ENCODE results near the gene PCDHGB4. TPM values are rescaled to one million over a fixed set of nuclear protein-coding genes. Genes with fewer than 3 reads are reported as not detected.

Gene PCDHGB4
- 14.1 and 14.6 TPM in 2 replicates for total RNA-seq

DNA sequence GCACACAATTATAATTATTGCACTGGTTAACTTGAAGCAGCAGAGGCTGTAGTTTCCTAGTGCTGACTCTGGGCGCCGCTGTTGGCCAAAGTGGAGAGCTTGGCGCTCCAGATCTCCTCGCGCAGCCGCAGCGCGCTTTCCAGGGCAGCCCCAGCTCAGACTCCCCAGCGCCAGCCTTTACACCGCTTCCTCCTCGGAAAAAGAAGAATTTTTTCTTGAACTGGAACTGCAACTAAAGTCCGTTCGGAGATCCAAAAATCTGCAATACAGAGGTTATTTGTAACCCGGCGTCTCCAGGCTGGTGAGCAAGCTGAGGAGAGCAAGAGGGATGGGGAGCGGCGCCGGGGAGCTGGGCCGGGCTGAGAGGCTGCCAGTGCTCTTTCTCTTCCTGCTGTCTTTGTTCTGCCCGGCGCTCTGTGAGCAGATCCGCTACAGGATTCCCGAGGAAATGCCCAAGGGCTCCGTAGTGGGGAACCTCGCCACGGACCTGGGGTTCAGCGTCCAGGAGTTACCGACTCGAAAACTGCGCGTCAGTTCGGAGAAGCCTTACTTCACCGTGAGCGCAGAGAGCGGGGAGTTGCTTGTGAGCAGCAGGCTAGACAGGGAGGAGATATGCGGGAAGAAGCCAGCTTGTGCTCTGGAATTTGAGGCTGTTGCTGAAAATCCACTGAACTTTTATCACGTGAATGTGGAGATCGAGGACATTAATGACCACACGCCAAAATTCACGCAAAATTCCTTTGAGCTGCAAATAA, at the start of gene PCDHGB4:
Gene PCDHGB4, plus strand, starts transcription at position 142 of the 755 bp plus-strand sequence. Its CDS starts 187 bp downstream, at position 329.

GRCh38 chr5:141338538-141339306, 48.8 kb upstream of the PCDHGB4 start, which contains the start of gene PCDHGA2:
Gene PCDHGA2, plus strand, starts transcription at chr5:141338760.

GRCh38 chr5:141343242-141343952, 44.1 kb upstream of the PCDHGB4 start, which contains the start of gene PCDHGA3:
Gene PCDHGA3, plus strand, starts transcription at chr5:141343829. Its CDS starts 205 bp downstream, at chr5:141344034.

DNA sequence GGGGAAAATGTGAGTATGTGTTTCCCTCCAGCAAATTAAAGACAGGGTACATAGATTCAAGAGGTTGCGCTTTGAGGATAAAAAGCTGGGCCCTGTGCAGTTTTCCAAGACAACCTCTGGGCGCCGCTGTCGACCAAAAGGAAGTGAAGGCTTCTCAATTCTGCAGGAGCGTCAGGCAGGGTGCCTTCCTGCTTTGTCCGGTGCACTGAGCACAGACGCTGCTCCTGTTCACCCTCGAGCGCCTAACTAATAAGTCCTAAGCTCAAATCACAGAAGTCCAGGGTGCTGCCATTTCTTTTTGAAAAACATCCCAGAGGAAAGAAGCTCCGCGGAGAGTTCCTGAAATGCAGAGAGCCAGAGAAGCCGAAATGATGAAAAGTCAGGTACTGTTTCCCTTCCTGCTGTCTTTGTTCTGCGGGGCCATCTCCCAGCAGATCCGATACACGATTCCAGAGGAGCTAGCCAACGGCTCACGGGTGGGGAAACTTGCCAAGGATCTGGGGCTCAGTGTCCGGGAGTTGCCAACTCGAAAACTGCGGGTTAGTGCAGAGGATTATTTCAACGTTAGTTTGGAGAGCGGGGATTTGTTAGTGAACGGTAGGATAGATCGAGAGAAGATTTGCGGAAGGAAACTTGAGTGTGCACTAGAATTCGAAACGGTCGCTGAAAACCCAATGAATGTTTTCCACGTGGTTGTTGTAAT, 37.4 kb upstream of the PCDHGB4 start, which contains the start of gene PCDHGB1:
Gene PCDHGB1, plus strand, starts transcription at position 183 of the 703 bp plus-strand sequence. Its CDS starts 162 bp downstream, at position 345.

DNA sequence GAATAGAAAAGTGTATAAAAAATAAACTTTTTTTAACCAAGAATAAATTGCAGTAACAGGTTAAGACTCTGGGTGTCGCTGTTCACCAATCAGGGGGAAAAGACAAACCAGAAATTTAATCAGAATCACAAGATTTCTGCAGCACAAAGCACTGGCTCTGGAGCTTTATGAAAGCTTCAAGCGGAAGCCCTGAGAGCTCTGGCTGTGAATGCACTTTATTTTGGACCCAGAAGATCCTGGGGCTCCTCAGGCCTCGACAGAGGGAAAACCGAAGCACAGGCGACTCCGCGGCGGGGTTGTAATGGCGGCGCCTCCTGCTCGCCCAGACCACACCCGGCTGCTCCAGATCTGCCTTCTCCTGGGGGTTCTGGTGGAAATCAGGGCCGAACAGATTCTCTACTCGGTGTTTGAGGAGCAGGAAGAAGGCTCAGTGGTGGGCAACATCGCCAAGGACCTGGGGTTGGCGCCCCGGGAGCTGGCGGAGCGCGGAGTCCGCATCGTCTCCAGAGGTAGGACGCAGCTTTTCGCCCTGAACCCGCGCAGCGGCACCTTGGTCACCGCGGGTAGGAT, 32.5 kb upstream of the PCDHGB4 start, which contains the start of gene PCDHGA4:
Gene PCDHGA4, plus strand, starts transcription at position 122 of the 570 bp plus-strand sequence. Its CDS starts 87 bp downstream, at position 209.

DNA sequence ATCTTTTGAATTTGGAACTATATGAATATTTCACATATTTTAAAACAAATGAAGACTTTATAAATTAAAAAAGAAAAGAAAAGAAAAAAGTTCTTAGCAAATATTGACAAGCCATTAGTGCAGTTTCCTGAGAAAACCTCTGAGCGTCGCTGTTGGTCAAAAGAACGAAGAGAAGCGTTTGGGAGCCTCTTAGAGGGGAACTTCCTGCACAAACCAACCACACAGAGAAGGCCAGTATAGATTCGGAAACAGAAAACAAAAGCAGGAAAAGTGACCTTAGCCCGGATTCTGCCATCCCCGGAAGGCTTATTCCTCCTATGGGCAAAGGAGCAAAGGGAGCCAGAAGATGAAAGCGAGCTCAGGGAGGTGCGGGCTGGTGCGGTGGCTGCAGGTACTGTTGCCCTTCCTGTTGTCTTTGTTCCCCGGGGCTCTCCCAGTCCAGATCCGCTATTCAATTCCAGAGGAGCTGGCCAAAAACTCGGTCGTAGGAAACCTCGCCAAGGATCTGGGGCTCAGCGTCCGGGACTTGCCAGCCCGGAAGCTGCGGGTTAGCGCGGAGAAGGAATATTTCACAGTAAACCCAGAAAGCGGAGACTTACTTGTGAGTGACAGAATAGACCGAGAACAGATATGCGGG, 27.6 kb upstream of the PCDHGB4 start, which contains the start of gene PCDHGB2:
Gene PCDHGB2, plus strand, starts transcription at position 205 of the 637 bp plus-strand sequence. Its CDS starts 142 bp downstream, at position 347.

GRCh38 chr5:141363952-141364660, 23.4 kb upstream of the PCDHGB4 start, which contains the start of gene PCDHGA5:
Gene PCDHGA5, plus strand, starts transcription at chr5:141364162. Its CDS starts 169 bp downstream, at chr5:141364331.

DNA sequence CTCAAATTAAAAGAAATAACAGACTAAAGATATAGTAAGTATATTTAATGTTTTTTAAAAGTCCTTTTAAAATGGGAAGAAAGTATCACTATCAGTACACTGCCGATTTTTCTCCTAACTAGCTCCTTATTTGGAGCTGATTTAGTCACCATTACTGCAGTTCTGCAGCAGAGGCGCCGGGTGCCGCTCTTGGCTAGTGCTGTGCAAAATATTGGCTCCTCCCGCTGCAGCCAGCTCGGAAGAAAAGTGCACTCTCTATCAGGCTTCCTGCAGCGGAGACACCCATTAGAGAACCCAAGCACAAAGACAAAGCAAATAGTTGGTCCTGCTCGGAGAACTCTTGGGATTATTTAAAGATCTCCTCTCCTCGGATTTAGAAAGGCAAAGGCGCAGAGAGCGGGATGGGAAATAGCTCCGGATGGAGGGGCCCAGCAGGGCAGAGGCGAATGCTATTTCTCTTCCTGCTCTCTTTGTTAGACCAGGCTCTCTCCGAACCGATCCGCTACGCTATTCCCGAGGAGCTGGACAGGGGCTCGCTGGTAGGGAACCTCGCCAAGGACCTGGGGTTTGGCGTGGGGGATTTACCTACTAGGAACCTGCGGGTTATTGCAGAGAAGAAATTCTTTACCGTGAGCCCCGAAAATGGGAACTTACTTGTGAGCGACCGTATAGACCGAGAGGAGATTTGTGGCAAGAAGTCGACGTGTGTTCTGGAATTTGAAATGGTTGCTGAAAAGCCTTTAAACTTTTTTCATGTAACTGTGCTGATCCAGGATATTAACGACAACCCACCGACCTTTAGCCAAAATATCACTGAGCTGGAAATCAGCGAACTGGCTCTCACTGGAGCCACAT, 17.3 kb upstream of the PCDHGB4 start, which contains the start of gene PCDHGB3:
Gene PCDHGB3, plus strand, starts transcription at position 249 of the 855 bp plus-strand sequence. Its CDS starts 153 bp downstream, at position 402.

DNA sequence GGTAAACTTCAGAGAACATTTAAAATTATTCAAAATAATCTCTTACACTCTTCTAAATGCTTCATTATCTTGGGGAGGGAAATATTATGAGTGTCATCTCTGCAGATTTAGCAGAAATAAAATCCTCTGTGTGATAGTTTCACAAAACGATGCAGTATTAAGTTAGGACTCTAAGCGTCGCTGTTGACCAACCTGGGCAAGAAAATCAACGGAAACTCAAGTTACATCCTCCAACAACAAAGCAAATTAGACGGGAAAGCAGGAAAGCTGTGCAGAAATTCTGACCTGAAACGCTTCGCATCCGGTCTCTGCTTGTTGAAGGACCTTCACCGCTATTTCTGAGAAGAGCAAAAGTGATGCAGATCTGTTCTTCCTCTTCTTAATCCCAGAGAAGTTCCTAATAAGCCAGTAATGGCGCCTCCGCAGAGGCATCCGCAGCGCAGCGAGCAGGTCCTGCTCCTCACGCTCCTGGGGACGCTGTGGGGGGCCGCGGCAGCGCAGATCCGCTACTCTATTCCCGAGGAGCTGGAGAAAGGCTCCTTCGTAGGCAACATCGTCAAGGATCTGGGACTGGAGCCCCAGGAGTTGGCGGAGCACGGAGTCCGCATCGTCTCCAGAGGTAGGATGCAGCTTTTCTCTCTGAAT, 13.7 kb upstream of the PCDHGB4 start, which contains the start of gene PCDHGA6:
Gene PCDHGA6, plus strand, starts transcription at position 219 of the 645 bp plus-strand sequence. Its CDS starts 193 bp downstream, at position 412.

GRCh38 chr5:141382469-141383294, 4.8 kb upstream of the PCDHGB4 start, which contains the start of gene PCDHGA7:
Gene PCDHGA7, plus strand, starts transcription at chr5:141382742. Its CDS starts 158 bp downstream, at chr5:141382900.

DNA sequence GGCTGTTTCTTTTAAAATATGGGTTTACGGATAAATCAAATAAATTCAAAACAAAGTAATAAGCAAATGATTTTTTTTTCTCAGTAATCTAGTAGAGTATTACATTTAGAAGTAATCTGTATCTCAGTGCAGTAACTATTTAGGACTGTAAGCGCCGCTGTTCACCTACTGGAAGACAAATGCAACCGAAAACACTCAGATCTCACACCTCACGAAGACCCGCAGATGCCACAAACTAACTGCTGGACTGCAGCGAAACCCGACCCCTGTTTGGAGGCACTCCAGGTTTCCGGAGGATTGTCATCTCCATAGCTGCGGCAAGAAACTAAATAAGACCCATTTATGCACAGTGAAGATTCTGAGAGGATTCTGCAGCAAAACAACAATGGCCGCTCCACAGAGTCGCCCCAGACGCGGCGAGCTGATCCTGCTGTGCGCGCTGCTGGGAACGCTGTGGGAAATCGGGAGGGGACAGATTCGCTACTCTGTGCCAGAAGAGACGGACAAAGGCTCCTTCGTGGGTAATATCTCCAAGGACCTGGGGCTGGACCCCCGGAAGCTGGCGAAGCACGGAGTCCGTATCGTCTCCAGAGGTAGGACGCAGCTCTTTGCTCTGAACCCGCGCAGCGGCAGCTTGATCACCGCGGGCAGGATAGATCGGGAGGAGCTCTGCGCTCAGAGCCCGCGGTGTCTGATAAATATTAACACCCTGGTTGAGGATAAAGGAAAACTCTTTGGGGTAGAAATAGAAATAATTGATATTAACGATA, 5.1 kb downstream of the PCDHGB4 start, which contains the start of gene PCDHGA8:
Gene PCDHGA8, plus strand, starts transcription at position 205 of the 770 bp plus-strand sequence. Its CDS starts 181 bp downstream, at position 386.

DNA sequence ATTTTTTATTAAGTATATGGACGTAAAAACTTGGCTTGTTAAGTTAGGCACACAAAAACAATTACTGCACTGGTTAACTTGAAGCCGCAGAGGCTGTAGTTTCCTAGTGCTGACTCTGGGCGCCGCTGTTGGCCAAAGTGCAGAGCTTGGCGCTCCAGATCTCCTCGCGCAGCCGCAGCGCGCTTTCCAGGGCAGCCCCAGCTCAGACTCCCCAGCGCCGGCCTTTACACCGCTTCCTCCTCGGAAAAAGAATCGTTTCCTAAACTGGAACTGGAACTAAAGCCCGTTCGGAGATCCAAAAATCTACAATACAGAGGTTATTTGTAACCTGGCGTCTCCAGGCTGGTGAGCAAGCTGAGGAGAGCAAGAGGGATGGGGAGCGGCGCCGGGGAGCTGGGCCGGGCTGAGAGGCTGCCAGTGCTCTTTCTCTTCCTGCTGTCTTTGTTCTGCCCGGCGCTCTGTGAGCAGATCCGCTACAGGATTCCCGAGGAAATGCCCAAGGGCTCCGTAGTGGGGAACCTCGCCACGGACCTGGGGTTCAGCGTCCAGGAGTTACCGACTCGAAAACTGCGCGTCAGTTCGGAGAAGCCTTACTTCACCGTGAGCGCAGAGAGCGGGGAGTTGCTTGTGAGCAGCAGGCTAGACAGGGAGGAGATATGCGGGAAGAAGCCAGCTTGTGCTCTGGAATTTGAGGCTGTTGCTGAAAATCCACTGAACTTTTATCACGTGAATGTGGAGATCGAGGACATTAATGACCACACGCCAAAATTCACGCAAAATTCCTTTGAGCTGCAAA, 10.5 kb downstream of the PCDHGB4 start, which contains the start of gene PCDHGB5:
Gene PCDHGB5, plus strand, starts transcription at position 192 of the 796 bp plus-strand sequence. Its CDS starts 181 bp downstream, at position 373.

DNA sequence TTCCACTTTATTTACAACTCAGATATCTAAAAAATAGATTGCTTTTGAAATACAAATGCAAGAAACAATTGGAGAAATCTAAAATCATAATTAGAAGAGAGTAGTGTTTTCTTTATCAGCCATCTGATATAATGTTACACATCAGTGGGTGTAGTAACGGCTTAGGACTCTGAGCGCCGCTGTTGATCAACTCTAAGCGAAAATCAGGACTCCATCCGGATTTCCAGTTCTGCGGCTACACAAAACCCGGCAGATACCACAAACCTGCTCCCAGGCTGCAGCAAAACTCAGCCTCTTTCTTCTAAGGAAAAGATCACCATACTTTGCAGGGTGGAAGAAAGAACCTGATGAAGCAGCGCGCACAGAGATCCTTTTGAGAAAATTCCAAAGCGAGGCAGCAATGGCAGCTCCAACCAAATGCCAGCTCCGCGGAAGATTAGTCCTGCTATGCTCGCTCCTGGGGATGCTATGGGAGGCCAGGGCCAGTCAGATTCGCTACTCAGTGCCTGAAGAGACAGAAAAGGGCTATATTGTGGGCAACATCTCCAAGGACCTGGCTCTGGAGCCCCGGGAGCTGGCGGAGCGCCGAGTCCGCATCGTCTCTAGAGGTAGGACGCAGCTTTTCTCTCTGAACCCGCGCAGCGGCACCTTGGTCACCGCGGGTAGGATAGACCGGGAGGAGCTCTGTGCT, 15.2 kb downstream of the PCDHGB4 start, which contains the start of gene PCDHGA9:
Gene PCDHGA9, plus strand, starts transcription at position 226 of the 691 bp plus-strand sequence. Its CDS starts 175 bp downstream, at position 401.

DNA sequence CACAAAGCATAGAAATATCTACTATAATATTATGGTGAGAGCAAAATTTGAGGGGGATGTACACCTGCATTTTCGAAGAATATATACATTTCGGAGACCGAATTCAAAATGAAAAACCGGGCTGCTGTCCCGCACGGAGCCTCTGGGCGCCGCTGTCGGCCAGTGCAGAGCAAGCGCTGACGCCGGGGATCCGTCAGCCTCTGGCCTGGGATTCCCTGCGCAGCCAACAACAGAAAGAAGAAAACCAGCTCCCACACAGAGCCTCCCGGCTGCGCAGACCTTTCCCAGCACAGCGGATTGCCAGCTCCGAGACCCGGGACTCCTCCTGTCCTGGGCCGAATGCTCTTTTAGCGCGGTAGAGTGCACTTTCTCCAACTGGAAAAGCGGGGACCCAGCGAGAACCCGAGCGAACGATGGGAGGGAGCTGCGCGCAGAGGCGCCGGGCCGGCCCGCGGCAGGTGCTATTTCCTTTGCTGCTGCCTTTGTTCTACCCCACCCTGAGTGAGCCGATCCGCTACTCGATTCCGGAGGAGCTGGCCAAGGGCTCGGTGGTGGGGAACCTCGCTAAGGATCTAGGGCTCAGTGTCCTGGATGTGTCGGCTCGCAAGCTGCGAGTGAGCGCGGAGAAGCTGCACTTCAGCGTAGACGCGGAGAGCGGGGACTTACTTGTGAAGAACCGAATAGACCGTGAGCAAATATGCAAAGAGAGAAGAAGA, 20.4 kb downstream of the PCDHGB4 start, which contains the start of gene PCDHGB6:
Gene PCDHGB6, plus strand, starts transcription at position 232 of the 716 bp plus-strand sequence. Its CDS starts 182 bp downstream, at position 414.

Measured in cardiac ventricle fibroblast (primary cell).